HG02938 (cell line): ENCODE data around the gene CDKN2B.
A peak's percentile ranks its signal among the peaks of the same experiment; 100 is the strongest.

Experiments used
- ATAC-seq: cut with Tn5 transposase; IDR thresholded peaks from one replicate; pipeline ENCODE4 v1.9.1; 2021; ENCODE audit warnings: mild to moderate bottlenecking, moderate library complexity; ENCODE audit not compliant: unreplicated experiment

CDKN2B gene

GRCh38 chr9:21995006-21995665 is 14.0 kb downstream of the CDKN2B start:
- peak; percentile 77 for ATAC-seq

GRCh38 chr9:21994556-21995005 is 14.5 kb downstream of the CDKN2B start, which contains the start of gene CDKN2B-AS1:
Gene CDKN2B-AS1 (plus strand): TSS chr9:21994791.
- ATAC-seq, result peak; percentile 36

GRCh38 chr9:21993893-21994555 is 15.1 kb downstream of the CDKN2B start, which contains the start of gene CDKN2A:
Gene CDKN2A (minus strand): TSS chr9:21994392.
- ATAC-seq, result peak; percentile 25

- ATAC-seq, result no peak
These were observed 16.1 kb downstream of the CDKN2B start for GRCh38 chr9:21993007-21993406.

GRCh38 chr9:21991072-21991959 is 17.8 kb downstream of the CDKN2B start:
- no peak for ATAC-seq

- ATAC-seq, result no peak
These were observed 19.5 kb downstream of the CDKN2B start for GRCh38 chr9:21989440-21990189.

- ATAC-seq, result no peak
These were observed 20.8 kb downstream of the CDKN2B start for GRCh38 chr9:21988056-21988990.

- peak; percentile 80 for ATAC-seq
These were observed 23.0 kb downstream of the CDKN2B start for GRCh38 chr9:21985964-21986667.

- no peak for ATAC-seq
These were observed 25.0 kb downstream of the CDKN2B start for GRCh38 chr9:21984101-21984500.

GRCh38 chr9:21983561-21983935 is 25.6 kb downstream of the CDKN2B start:
- no peak for ATAC-seq

GRCh38 chr9:21982861-21983560 is 26.1 kb downstream of the CDKN2B start:
- ATAC-seq, result no peak

- ATAC-seq, result no peak
These were observed 26.7 kb downstream of the CDKN2B start for GRCh38 chr9:21982391-21982790.

GRCh38 chr9:21976334-21976875 is 32.7 kb downstream of the CDKN2B start:
- ATAC-seq, result no peak

GRCh38 chr9:21974722-21975409 is 34.2 kb downstream of the CDKN2B start:
- peak; percentile 53 for ATAC-seq

GRCh38 chr9:21974343-21974721 is 34.8 kb downstream of the CDKN2B start:
- ATAC-seq, result no peak

- ATAC-seq, result no peak
These were observed 36.7 kb downstream of the CDKN2B start for GRCh38 chr9:21972361-21972760.

GRCh38 chr9:21970800-21971640 is 38.1 kb downstream of the CDKN2B start:
- no peak for ATAC-seq
